Smooth muscle cell (in vitro differentiated cells): ENCODE results near the gene BTAF1. TPM values are rescaled to one million over a fixed set of nuclear protein-coding genes. Genes with fewer than 3 reads are reported as not detected.
A peak's percentile ranks its signal among the peaks of the same experiment; 100 is the strongest.

Source experiments
- DNase-seq: peaks from one replicate; lab custom pipeline; 2025; ENCODE audit not compliant: unreplicated experiment; lab: John Stamatoyannopoulos, UW
- H2AFZ ChIP-seq: fragments of 200-600 bp; sonication (generic); 2 replicates; pipeline ENCODE4 v1.6.0; 2016; ENCODE audit warnings: antibody characterized with exemption, low read depth, mild to moderate bottlenecking
- H3F3A ChIP-seq: fragments of 200-600 bp; sonication (generic); 2 replicates; pipeline ENCODE4 v1.6.0; 2017; ENCODE audit warnings: antibody characterized with exemption, low read depth
- H3K27ac ChIP-seq: fragments of 200-600 bp; sonication (generic); 2 replicates; pipeline ENCODE4 v1.5.1; 2016; ENCODE audit warnings: low read depth, mild to moderate bottlenecking
- H3K27me3 ChIP-seq: fragments of 200-600 bp; sonication (generic); 2 replicates; pipeline ENCODE4 v1.6.1; 2016; ENCODE audit warnings: low read depth, mild to moderate bottlenecking
- H3K36me3 ChIP-seq: fragments of 200-600 bp; sonication (generic); 2 replicates; pipeline ENCODE4 v1.5.1; 2016; ENCODE audit warnings: low read depth
- H3K4me1 ChIP-seq: fragments of 200-600 bp; sonication (generic); 2 replicates; pipeline ENCODE4 v1.5.1; 2016; ENCODE audit warnings: low read depth
- H3K4me2 ChIP-seq: fragments of 200-600 bp; sonication (generic); 2 replicates; pipeline ENCODE4 v1.6.0; 2016; ENCODE audit warnings: mild to moderate bottlenecking
- H3K4me3 ChIP-seq: fragments of 200-600 bp; sonication (generic); 2 replicates; pipeline ENCODE4 v1.5.1; 2016; ENCODE audit warnings: mild to moderate bottlenecking
- H3K79me2 ChIP-seq: fragments of 200-600 bp; sonication (generic); 2 replicates; pipeline ENCODE4 v1.6.0; 2016; ENCODE audit warnings: low read depth, mild to moderate bottlenecking
- H3K9ac ChIP-seq: fragments of 200-600 bp; sonication (generic); 2 replicates; pipeline ENCODE4 v1.6.0; 2016; ENCODE audit warnings: low read depth
- H3K9me3 ChIP-seq: fragments of 200-600 bp; sonication (generic); replicated peaks from 2 replicates; pipeline ENCODE4 v1.5.1; 2016; ENCODE audit warnings: low read depth
- H4K20me1 ChIP-seq: fragments of 200-600 bp; sonication (generic); 2 replicates; pipeline ENCODE4 v1.6.0; 2016; ENCODE audit warnings: low read depth
- CTCF ChIP-seq: fragments of 200-600 bp; sonication (generic); IDR thresholded peaks from 2 replicates; pipeline ENCODE4 v1.5.1; 2017; ENCODE audit warnings: borderline replicate concordance, mild to moderate bottlenecking, antibody characterized with exemption; ENCODE audit not compliant: insufficient read depth, poor library complexity, severe bottlenecking
- WGBS: methylation state at CpG from one replicate; pipeline ENCODE4 v1.1.7; 2016; ENCODE audit warnings: low lambda C conversion rate; 5-methylcytosine and 5-hydroxymethylcytosine counted together
- polyA plus RNA-seq: library from polyadenylated mRNA; unstranded; fragments of >200 nt; fragmentation: Nextera tagmentation; extraction: Ambion mirVana; gene quantifications from 2 replicates; pipeline ENCODE4 v1.2.1, GENCODE V29; 2016
- total RNA-seq: library from RNA; depleted of rRNA; stranded (reverse); fragments of >200 nt; gene quantifications from 2 replicates; pipeline ENCODE4 v1.2.3, GENCODE V29; 2014

BTAF1 gene
- total and polyA plus RNA-seq, 2 experiments from 2014 or later, result 13.2 to 47.3 TPM

- Histone ChIP-seq H3K4me3 (no peak overlapping the region), H3K4me1 (no peaks in the 10 kb centered on the region), H3K79me2 (no peaks in the 10 kb centered on the region), H3K9ac (no peak overlapping the region), H3K4me2 (no peak overlapping the region), H4K20me1 (peaks cover 26% of the 10 kb centered on the region), H3K36me3 (peaks cover 9% of the 10 kb centered on the region), H2AFZ (no peak overlapping the region), H3K27me3 (no peaks in the 10 kb centered on the region), H3F3A (no peaks in the 10 kb centered on the region), H3K27ac (peak overlapping the region; percentile 34), H3K9me3 (no peaks in the 10 kb centered on the region)
- DNase-seq, result no peak
- TF ChIP-seq CTCF, result no peak
- 92% methylated on average over 1 of the region's 1 CpG for WGBS
Observed at GRCh38 chr10:91975438-91975837, 51.9 kb downstream of the BTAF1 start.

- no peak overlapping the region for H3K27ac ChIP-seq
- H3K79me2 ChIP-seq, result no peaks in the 10 kb centered on the region
- H2AFZ ChIP-seq, result no peak overlapping the region
- H3K4me1 ChIP-seq, result no peaks in the 10 kb centered on the region
- H4K20me1 ChIP-seq, result peaks cover 31% of the 10 kb centered on the region
- no peak for DNase-seq
- no peak for TF ChIP-seq CTCF
- peaks cover 6% of the 10 kb centered on the region for H3K36me3 ChIP-seq
- H3K9me3 ChIP-seq, result no peaks in the 10 kb centered on the region
- WGBS, result 93% methylated on average over 5 of the region's 5 CpGs
- no peak overlapping the region for H3K4me2 ChIP-seq
- no peak overlapping the region for H3K9ac ChIP-seq
- H3K4me3 ChIP-seq, result no peak overlapping the region
- no peaks in the 10 kb centered on the region for H3K27me3 ChIP-seq
- no peaks in the 10 kb centered on the region for H3F3A ChIP-seq
Observed at GRCh38 chr10:91976317-91977051, 52.9 kb downstream of the BTAF1 start.

- H3K79me2 ChIP-seq, result no peaks in the 10 kb centered on the region
- H3K9me3 ChIP-seq, result no peaks in the 10 kb centered on the region
- TF ChIP-seq CTCF, result no peak
Observed at GRCh38 chr10:91977491-91977890, 53.9 kb downstream of the BTAF1 start.

GRCh38 chr10:91978585-91978984, 55.0 kb downstream of the BTAF1 start:
- Histone ChIP-seq H3K4me3 (no peak overlapping the region), H3K4me2 (no peak overlapping the region), H2AFZ (no peak overlapping the region), H3K4me1 (no peaks in the 10 kb centered on the region), H3K9ac (no peak overlapping the region), H3F3A (no peaks in the 10 kb centered on the region), H3K36me3 (peaks cover 26% of the 10 kb centered on the region), H3K79me2 (no peaks in the 10 kb centered on the region), H4K20me1 (peaks cover 31% of the 10 kb centered on the region), H3K27me3 (no peaks in the 10 kb centered on the region), H3K27ac (no peak overlapping the region), H3K9me3 (no peaks in the 10 kb centered on the region)
- DNase-seq, result no peak
- 94% methylated on average over 1 of the region's 1 CpG for WGBS
- TF ChIP-seq CTCF, result no peak

More at GRCh38 chr10:91977491-91977890, 53.9 kb downstream of the BTAF1 start:
- Histone ChIP-seq H3K27ac (no peak overlapping the region), H3K4me3 (no peak overlapping the region), H3K27me3 (no peaks in the 10 kb centered on the region), H3K4me1 (no peaks in the 10 kb centered on the region), H2AFZ (no peak overlapping the region), H3K4me2 (no peak overlapping the region), H3K9ac (no peak overlapping the region), H3K36me3 (peaks cover 17% of the 10 kb centered on the region), H4K20me1 (peaks cover 31% of the 10 kb centered on the region), H3F3A (no peaks in the 10 kb centered on the region)
- 100% methylated on average over 2 of the region's 2 CpGs for WGBS
- DNase-seq, result no peak
